Urinary bladder (tissue), 4 donors: ENCODE results near the gene RAB3A. TPM values are rescaled to one million over a fixed set of nuclear protein-coding genes. Genes with fewer than 3 reads are reported as not detected.

Experiments used
- DNase-seq: peaks from one replicate; pipeline ENCODE4 v3.0.0-alpha.2; 2015; ENCODE audit errors: extremely low spot score
- H3K27ac ChIP-seq: one replicate; pipeline ENCODE4 v1.5.1; 2013; ENCODE audit warnings: low read depth, mild to moderate bottlenecking, moderate library complexity
- H3K36me3 ChIP-seq: one replicate; pipeline ENCODE4 v1.6.1; 2013; ENCODE audit warnings: mild to moderate bottlenecking, moderate library complexity; ENCODE audit not compliant: insufficient read depth
- H3K4me1 ChIP-seq: one replicate; pipeline ENCODE4 v1.6.1; 2013; ENCODE audit warnings: mild to moderate bottlenecking, moderate library complexity; ENCODE audit not compliant: insufficient read depth
- H3K4me3 ChIP-seq: one replicate; pipeline ENCODE4 v1.5.1; 2013; ENCODE audit warnings: low read depth, low read length
- WGBS: extraction: QIAGEN DNeasy Blood & Tissue Kit; methylation state at CpG from one replicate; pipeline ENCODE4 v1.1.7; 2013; 5-methylcytosine and 5-hydroxymethylcytosine counted together
- polyA plus RNA-seq: library from polyadenylated mRNA; stranded (reverse); fragments of 200-250 nt; gene quantifications from one replicate; pipeline ENCODE4 v1.2.3, GENCODE V29; 2013
- small RNA-seq: library from RNA; depleted of rRNA; stranded (forward); fragments of <200 nt; gene quantifications from one replicate; pipeline ENCODE3, GENCODE V24; 2014
- total RNA-seq: library from RNA; depleted of rRNA; stranded (reverse); fragments of >200 nt; gene quantifications from one replicate; pipeline ENCODE4 v1.2.3, GENCODE V29; 2014
- donor health status: healthy with polysubstance abuse.
- donor health status: healthy.

RAB3A gene
- total and polyA plus RNA-seq, 2 donors: 4.7 to 5.5 TPM

GRCh38 chr19:18150776-18151624 is 52.8 kb downstream of the RAB3A start:
- Histone ChIP-seq H3K4me3 (no peak overlapping the region), H3K4me1 (peaks cover 2% of the 10 kb centered on the region), H3K27ac (no peak overlapping the region), H3K36me3 (peaks cover 3% of the 10 kb centered on the region)
- 81% methylated on average over 18 of the region's 18 CpGs for WGBS
- no peak for DNase-seq

GRCh38 chr19:18149596-18149975 is 54.3 kb downstream of the RAB3A start:
- H3K4me1 ChIP-seq: no peaks in the 10 kb centered on the region
- DNase-seq: no peak
- H3K27ac ChIP-seq: no peak overlapping the region
- H3K4me3 ChIP-seq: no peak overlapping the region
- WGBS: 88% methylated on average over 16 of the region's 16 CpGs
- H3K36me3 ChIP-seq: no peaks in the 10 kb centered on the region

- no peak overlapping the region for H3K27ac ChIP-seq
- H3K4me3 ChIP-seq: no peak overlapping the region
- WGBS: 93% methylated on average over 13 of the region's 13 CpGs
- no peaks in the 10 kb centered on the region for H3K36me3 ChIP-seq
- no peaks in the 10 kb centered on the region for H3K4me1 ChIP-seq
- DNase-seq: no peak
Observed at GRCh38 chr19:18147396-18147795, 56.4 kb downstream of the RAB3A start.

Small RNAs within 50 kb of the gene (small RNA-seq; reads per million reads assigned to genes)
- gene IFI30: not detected

Other genes with a start within 250 kb of the RAB3A start
- gene KCNN1, start 236.9 kb downstream of the RAB3A start, total RNA-seq: 0.79 TPM
- 0.24 TPM for gene KCNN1, start 236.9 kb downstream of the RAB3A start, polyA plus RNA-seq
- gene ARRDC2, start 195.9 kb downstream of the RAB3A start, total RNA-seq: 7.5 TPM
- 38.0 TPM for gene ARRDC2, start 195.9 kb downstream of the RAB3A start, polyA plus RNA-seq
- gene IL12RB1, start 117.1 kb downstream of the RAB3A start, total RNA-seq: 0.63 TPM
- 1.1 TPM for gene IL12RB1, start 117.1 kb downstream of the RAB3A start, polyA plus RNA-seq
- gene MAST3, start 106.3 kb downstream of the RAB3A start, total RNA-seq: 3.5 TPM
- 7.0 TPM for gene MAST3, start 106.3 kb downstream of the RAB3A start, polyA plus RNA-seq
- gene PIK3R2, start 50.9 kb downstream of the RAB3A start, total RNA-seq: 12.2 TPM
- gene PIK3R2, start 50.9 kb downstream of the RAB3A start, polyA plus RNA-seq: 17.0 TPM
- 6.6 TPM for gene IFI30, start 30.2 kb downstream of the RAB3A start, total RNA-seq
- gene IFI30, start 30.2 kb downstream of the RAB3A start, polyA plus RNA-seq: 90.6 TPM
- 4.2 TPM for gene MPV17L2, start 10.8 kb downstream of the RAB3A start, total RNA-seq
- gene MPV17L2, start 10.8 kb downstream of the RAB3A start, polyA plus RNA-seq: 22.8 TPM
- 1.7 TPM for gene PDE4C, start 22.4 kb upstream of the RAB3A start, total RNA-seq
- 1.1 TPM for gene PDE4C, start 22.4 kb upstream of the RAB3A start, polyA plus RNA-seq
- gene IQCN, start 70.4 kb upstream of the RAB3A start, total RNA-seq: 1.3 TPM
- gene IQCN, start 70.4 kb upstream of the RAB3A start, polyA plus RNA-seq: 1.8 TPM
- gene JUND, start 77.6 kb upstream of the RAB3A start, total RNA-seq: 59.5 TPM
- gene JUND, start 77.6 kb upstream of the RAB3A start, polyA plus RNA-seq: 473 TPM
- gene LSM4, start 119.0 kb upstream of the RAB3A start, total RNA-seq: 56.5 TPM
- gene LSM4, start 119.0 kb upstream of the RAB3A start, polyA plus RNA-seq: 97.5 TPM
- gene PGPEP1, start 136.6 kb upstream of the RAB3A start, total RNA-seq: 13.9 TPM
- 19.0 TPM for gene PGPEP1, start 136.6 kb upstream of the RAB3A start, polyA plus RNA-seq
- 12.5 TPM for gene GDF15, start 182.1 kb upstream of the RAB3A start, total RNA-seq
- gene GDF15, start 182.1 kb upstream of the RAB3A start, polyA plus RNA-seq: 58.2 TPM
- 2.9 TPM for gene LRRC25, start 193.6 kb upstream of the RAB3A start, total RNA-seq
- 7.0 TPM for gene LRRC25, start 193.6 kb upstream of the RAB3A start, polyA plus RNA-seq
- gene SSBP4, start 215.4 kb upstream of the RAB3A start, total RNA-seq: 28.8 TPM
- gene SSBP4, start 215.4 kb upstream of the RAB3A start, polyA plus RNA-seq: 81.3 TPM
- 26.0 TPM for gene ISYNA1, start 234.1 kb upstream of the RAB3A start, total RNA-seq
- 35.6 TPM for gene ISYNA1, start 234.1 kb upstream of the RAB3A start, polyA plus RNA-seq